Activated T-cell treated with anti-CD3 and anti-CD28 coated beads, Interleukin-2, amount 50 U/mL, for 4 hours (primary cell): Measurements from ENCODE around the gene INPP4A. TPM values are rescaled to one million over a fixed set of nuclear protein-coding genes. Genes with fewer than 3 reads are reported as not detected.
A peak's percentile ranks its signal among the peaks of the same experiment; 100 is the strongest.
"Not testable (repeated sequence)": the region's sequence is repeated elsewhere in the genome, so short reads cannot be mapped to it uniquely, and the experiment has no call there.

Experiments used
- ATAC-seq, 2 donors: fragments of 200-7000 bp; cut with Tn5 transposase; one replicate each; pipeline ENCODE4 v1.10.0; 2021
- DNase-seq: peaks from one replicate; pipeline ENCODE4 v3.0.0-alpha.2; 2020
- H3K27me3 Mint-ChIP-seq: one replicate; pipeline ENCODE4 v1.8.0; 2021; ENCODE audit warnings: low read depth, mixed read lengths
- H3K36me3 Mint-ChIP-seq: one replicate; pipeline ENCODE4 v1.8.0; 2022; ENCODE audit warnings: mixed read lengths; ENCODE audit not compliant: insufficient read depth
- H3K4me1 Mint-ChIP-seq: one replicate; pipeline ENCODE4 v1.8.0; 2021; ENCODE audit warnings: low read depth, mixed read lengths
- H3K4me3 Mint-ChIP-seq: one replicate; pipeline ENCODE4 v1.8.0; 2021; ENCODE audit warnings: mild to moderate bottlenecking, moderate library complexity, mixed read lengths
- H3K9me3 Mint-ChIP-seq: one replicate; pipeline ENCODE4 v1.8.0; 2021; ENCODE audit warnings: mixed read lengths
- total RNA-seq, 3 donors: library from RNA; stranded (reverse); gene quantifications; one replicate each; pipeline ENCODE4 v1.2.1, GENCODE V29; 2021

Gene INPP4A
- total RNA-seq, 3 donors from 2014 or later, result 17.3 to 24.0 (median 17.3) TPM

GRCh38 chr2:98585386-98585785 is 140.7 kb downstream of the INPP4A start:
- H3K9me3 Mint-ChIP-seq, result no peaks in the 10 kb centered on the region
- H3K27me3 Mint-ChIP-seq, result no peaks in the 10 kb centered on the region
- no peak for ATAC-seq
- DNase-seq, result no peak
- peaks cover 5% of the 10 kb centered on the region for H3K4me1 Mint-ChIP-seq
- peaks cover 32% of the 10 kb centered on the region for H3K36me3 Mint-ChIP-seq
- no peak overlapping the region for H3K4me3 Mint-ChIP-seq

- Mint-ChIP-seq H3K4me1 (peaks cover 5% of the 10 kb centered on the region), H3K36me3 (peaks cover 40% of the 10 kb centered on the region), H3K27me3 (no peaks in the 10 kb centered on the region), H3K9me3 (no peaks in the 10 kb centered on the region), H3K4me3 (no peak overlapping the region)
- no peak for DNase-seq
- no peak for ATAC-seq
Measured at GRCh38 chr2:98586551-98587140, 142.0 kb downstream of the INPP4A start.

GRCh38 chr2:98588880-98589431 is 144.3 kb downstream of the INPP4A start:
- peaks cover 3% of the 10 kb centered on the region for H3K9me3 Mint-ChIP-seq
- no peak for DNase-seq
- no peak for ATAC-seq
- H3K4me3 Mint-ChIP-seq, result no peak overlapping the region
- H3K4me1 Mint-ChIP-seq, result peaks cover 5% of the 10 kb centered on the region
- no peaks in the 10 kb centered on the region for H3K27me3 Mint-ChIP-seq
- H3K36me3 Mint-ChIP-seq, result peaks cover 44% of the 10 kb centered on the region

- Mint-ChIP-seq H3K9me3 (peaks cover 3% of the 10 kb centered on the region), H3K27me3 (no peaks in the 10 kb centered on the region), H3K36me3 (peaks cover 47% of the 10 kb centered on the region), H3K4me3 (no peak overlapping the region), H3K4me1 (peaks cover 5% of the 10 kb centered on the region)
- ATAC-seq, result no peak
- no peak for DNase-seq
Measured at GRCh38 chr2:98589489-98589888, 144.8 kb downstream of the INPP4A start.

- peaks cover 7% of the 10 kb centered on the region for H3K4me1 Mint-ChIP-seq
- H3K4me3 Mint-ChIP-seq, result no peak overlapping the region
- H3K36me3 Mint-ChIP-seq, result peaks cover 48% of the 10 kb centered on the region
- H3K9me3 Mint-ChIP-seq, result peaks cover 3% of the 10 kb centered on the region
- ATAC-seq (no peak), DNase-seq (no peak)
- H3K27me3 Mint-ChIP-seq, result no peaks in the 10 kb centered on the region
Measured at GRCh38 chr2:98592565-98592964, 147.9 kb downstream of the INPP4A start.

GRCh38 chr2:98594665-98595064 is 150.0 kb downstream of the INPP4A start:
- not testable (repeated sequence) for ATAC-seq, H3K27me3 Mint-ChIP-seq, H3K9me3 Mint-ChIP-seq, H3K4me1 Mint-ChIP-seq, H3K4me3 Mint-ChIP-seq, DNase-seq
- peaks cover 49% of the 10 kb centered on the region for H3K36me3 Mint-ChIP-seq

GRCh38 chr2:98598781-98599428 is 154.2 kb downstream of the INPP4A start:
- ATAC-seq (no peak), DNase-seq (no peak)
- H3K4me1 Mint-ChIP-seq, result peaks cover 12% of the 10 kb centered on the region
- H3K27me3 Mint-ChIP-seq, result no peaks in the 10 kb centered on the region
- peaks cover 1% of the 10 kb centered on the region for H3K9me3 Mint-ChIP-seq
- no peak overlapping the region for H3K4me3 Mint-ChIP-seq
- H3K36me3 Mint-ChIP-seq, result peaks cover 30% of the 10 kb centered on the region

GRCh38 chr2:98601532-98602132 is 157.0 kb downstream of the INPP4A start:
- Mint-ChIP-seq H3K4me3 (no peak overlapping the region), H3K27me3 (no peaks in the 10 kb centered on the region), H3K9me3 (no peaks in the 10 kb centered on the region), H3K36me3 (peaks cover 16% of the 10 kb centered on the region), H3K4me1 (peaks cover 36% of the 10 kb centered on the region)
- DNase-seq, result no peak
- peak; percentile 39 to 77 for ATAC-seq

GRCh38 chr2:98604547-98604946 is 159.9 kb downstream of the INPP4A start:
- no peak overlapping the region for H3K4me3 Mint-ChIP-seq
- peaks cover 40% of the 10 kb centered on the region for H3K4me1 Mint-ChIP-seq
- ATAC-seq, result no peak
- no peak for DNase-seq
- H3K9me3 Mint-ChIP-seq, result no peaks in the 10 kb centered on the region
- H3K36me3 Mint-ChIP-seq, result peaks cover 6% of the 10 kb centered on the region
- H3K27me3 Mint-ChIP-seq, result no peaks in the 10 kb centered on the region

GRCh38 chr2:98605076-98605475 is 160.4 kb downstream of the INPP4A start:
- ATAC-seq, result no peak
- Mint-ChIP-seq H3K4me3 (no peak overlapping the region), H3K36me3 (peaks cover 6% of the 10 kb centered on the region), H3K9me3 (no peaks in the 10 kb centered on the region), H3K27me3 (no peaks in the 10 kb centered on the region), H3K4me1 (peaks cover 45% of the 10 kb centered on the region)
- DNase-seq, result no peak

GRCh38 chr2:98606431-98606830 is 161.8 kb downstream of the INPP4A start:
- Mint-ChIP-seq H3K4me1 (peaks cover 59% of the 10 kb centered on the region), H3K27me3 (no peaks in the 10 kb centered on the region), H3K36me3 (peaks cover 12% of the 10 kb centered on the region), H3K9me3 (no peaks in the 10 kb centered on the region), H3K4me3 (peak overlapping the region; percentile 84)
- no peak for ATAC-seq
- DNase-seq, result no peak

GRCh38 chr2:98607104-98607503 is 162.4 kb downstream of the INPP4A start:
- H3K9me3 Mint-ChIP-seq, result no peaks in the 10 kb centered on the region
- H3K36me3 Mint-ChIP-seq, result peaks cover 12% of the 10 kb centered on the region
- H3K4me1 Mint-ChIP-seq, result peaks cover 62% of the 10 kb centered on the region
- no peak for DNase-seq
- ATAC-seq, result no peak
- peak overlapping the region; percentile 84 for H3K4me3 Mint-ChIP-seq
- H3K27me3 Mint-ChIP-seq, result no peaks in the 10 kb centered on the region

GRCh38 chr2:98607741-98608115 is 163.1 kb downstream of the INPP4A start:
- peak in 1 of 2 donors; percentile 5 for ATAC-seq
- H3K4me3 Mint-ChIP-seq, result peak overlapping the region; percentile 84
- no peaks in the 10 kb centered on the region for H3K9me3 Mint-ChIP-seq
- H3K4me1 Mint-ChIP-seq, result peaks cover 62% of the 10 kb centered on the region
- peaks cover 12% of the 10 kb centered on the region for H3K36me3 Mint-ChIP-seq
- H3K27me3 Mint-ChIP-seq, result no peaks in the 10 kb centered on the region
- no peak for DNase-seq

GRCh38 chr2:98608116-98608961 is 163.7 kb downstream of the INPP4A start, which contains the start of the genes COA5 and UNC50:
COA5 (minus strand) TSS chr2:98608512; CDS start chr2:98608405, 107 bp downstream.
UNC50 (plus strand) TSS chr2:98608589; CDS start chr2:98609760, 1,171 bp downstream.
- Mint-ChIP-seq H3K27me3 (no peaks in the 10 kb centered on the region), H3K4me1 (peaks cover 67% of the 10 kb centered on the region), H3K9me3 (no peaks in the 10 kb centered on the region), H3K36me3 (peaks cover 17% of the 10 kb centered on the region), H3K4me3 (peak within 1 kb of the TSS; percentile 84)
- ATAC-seq (peak; percentile 91 to 93), DNase-seq (peak; percentile 84)
